Glutamatergic neuron (in vitro differentiated cells): ENCODE results near the gene CDH4. TPM values are rescaled to one million over a fixed set of nuclear protein-coding genes. Genes with fewer than 3 reads are reported as not detected.

Experiments used
- DNase-seq: peaks from one replicate; pipeline ENCODE4 v3.0.0; 2022
- H3K27ac Mint-ChIP-seq: one replicate; pipeline ENCODE4 v1.8.0; 2020; ENCODE audit warnings: mild to moderate bottlenecking, mixed read lengths, inconsistent platforms; ENCODE audit not compliant: unreplicated experiment
- H3K27me3 Mint-ChIP-seq: one replicate; pipeline ENCODE4 v1.8.0; 2020; ENCODE audit warnings: mild to moderate bottlenecking, moderate library complexity, mixed read lengths, inconsistent platforms; ENCODE audit not compliant: unreplicated experiment
- H3K36me3 Mint-ChIP-seq: one replicate; pipeline ENCODE4 v1.8.0; 2020; ENCODE audit warnings: mild to moderate bottlenecking, mixed read lengths, inconsistent platforms; ENCODE audit not compliant: unreplicated experiment
- H3K4me1 Mint-ChIP-seq: one replicate; pipeline ENCODE4 v1.8.0; 2020; ENCODE audit warnings: mild to moderate bottlenecking, low read depth, mixed read lengths, inconsistent platforms; ENCODE audit not compliant: unreplicated experiment
- H3K4me3 Mint-ChIP-seq: one replicate; pipeline ENCODE4 v1.8.0; 2020; ENCODE audit warnings: mild to moderate bottlenecking, mixed read lengths, inconsistent platforms; ENCODE audit not compliant: unreplicated experiment
- H3K9me3 Mint-ChIP-seq: one replicate; pipeline ENCODE4 v1.8.0; 2020; ENCODE audit warnings: mild to moderate bottlenecking, moderate library complexity, mixed read lengths, inconsistent platforms; ENCODE audit not compliant: unreplicated experiment
- long read RNA-seq: library from polyadenylated mRNA; unstranded; transcript quantifications from one replicate; pipeline ENCODE4 v2.0.0, GENCODE V29; 2020; ENCODE audit not compliant: unreplicated experiment
- total RNA-seq: library from RNA; stranded (reverse); fragmentation: NEBNext Ultra II Directional; extraction: Animal tissue kit (Norgen Biotek cat#: 25700); gene quantifications from one replicate; pipeline ENCODE4 v1.2.1, GENCODE V29; 2021; ENCODE audit not compliant: unreplicated experiment
- TF ChIP-seq, protein P1 (sequence below): fragments of 200-600 bp; sonication (generic); IDR thresholded peaks from one replicate; pipeline ENCODE4 v1.5.0; 2021; ENCODE audit not compliant: partially characterized antibody, unreplicated experiment

Gene CDH4
- total RNA-seq: 1.2 TPM
- long read RNA-seq, partial matches to known transcripts: 0 of 1 reads
- long read RNA-seq, other reads (novel, unspliced or antisense): 1 of 1 reads

GRCh38 chr20:61251529-61252393 lies at the start of gene CDH4:
Gene CDH4 (plus strand): TSS chr20:61252261.
- Mint-ChIP-seq H3K36me3 (no peaks in the 10 kb centered on the region), H3K27ac (no peak within 1 kb of the TSS), H3K4me1 (peaks cover 12% of the 10 kb centered on the region), H3K9me3 (peaks cover 13% of the 10 kb centered on the region), H3K4me3 (peak within 1 kb of the TSS; percentile 74), H3K27me3 (peaks cover 5% of the 10 kb centered on the region)
- peak; percentile 53 for DNase-seq
- TF ChIP-seq, protein P1, sequence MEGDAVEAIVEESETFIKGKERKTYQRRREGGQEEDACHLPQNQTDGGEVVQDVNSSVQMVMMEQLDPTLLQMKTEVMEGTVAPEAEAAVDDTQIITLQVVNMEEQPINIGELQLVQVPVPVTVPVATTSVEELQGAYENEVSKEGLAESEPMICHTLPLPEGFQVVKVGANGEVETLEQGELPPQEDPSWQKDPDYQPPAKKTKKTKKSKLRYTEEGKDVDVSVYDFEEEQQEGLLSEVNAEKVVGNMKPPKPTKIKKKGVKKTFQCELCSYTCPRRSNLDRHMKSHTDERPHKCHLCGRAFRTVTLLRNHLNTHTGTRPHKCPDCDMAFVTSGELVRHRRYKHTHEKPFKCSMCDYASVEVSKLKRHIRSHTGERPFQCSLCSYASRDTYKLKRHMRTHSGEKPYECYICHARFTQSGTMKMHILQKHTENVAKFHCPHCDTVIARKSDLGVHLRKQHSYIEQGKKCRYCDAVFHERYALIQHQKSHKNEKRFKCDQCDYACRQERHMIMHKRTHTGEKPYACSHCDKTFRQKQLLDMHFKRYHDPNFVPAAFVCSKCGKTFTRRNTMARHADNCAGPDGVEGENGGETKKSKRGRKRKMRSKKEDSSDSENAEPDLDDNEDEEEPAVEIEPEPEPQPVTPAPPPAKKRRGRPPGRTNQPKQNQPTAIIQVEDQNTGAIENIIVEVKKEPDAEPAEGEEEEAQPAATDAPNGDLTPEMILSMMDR: no peak

GRCh38 chr20:61203320-61203719 lies 48.7 kb upstream of the CDH4 start:
- TF ChIP-seq, protein P1: no peak
- Mint-ChIP-seq H3K4me3 (no peak overlapping the region), H3K27ac (no peak overlapping the region), H3K36me3 (peaks cover 10% of the 10 kb centered on the region), H3K27me3 (no peaks in the 10 kb centered on the region), H3K9me3 (peaks cover 6% of the 10 kb centered on the region), H3K4me1 (no peaks in the 10 kb centered on the region)
- DNase-seq: no peak

DNA sequence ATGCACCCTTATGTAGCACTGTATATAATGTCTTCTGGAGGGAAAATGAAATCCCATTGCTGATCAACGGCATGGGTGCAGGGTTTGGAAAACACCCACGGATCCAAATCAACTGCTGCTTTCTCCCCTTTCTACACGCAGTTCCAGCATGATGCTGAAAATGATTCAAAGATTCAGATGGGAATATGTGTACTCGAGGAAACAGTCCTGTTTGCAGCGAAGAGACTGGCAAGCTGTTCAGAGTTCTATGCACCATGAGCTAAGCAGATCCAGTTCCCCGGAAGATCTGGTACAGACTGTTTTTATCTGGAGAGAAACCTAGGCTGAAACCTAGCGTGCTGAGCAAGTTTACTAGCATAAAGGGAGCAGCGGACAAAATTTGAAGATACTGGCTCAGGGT lies 47.9 kb upstream of the CDH4 start:
- Mint-ChIP-seq H3K36me3 (peaks cover 6% of the 10 kb centered on the region), H3K9me3 (peaks cover 6% of the 10 kb centered on the region), H3K4me1 (no peaks in the 10 kb centered on the region), H3K4me3 (no peak overlapping the region), H3K27me3 (no peaks in the 10 kb centered on the region), H3K27ac (no peak overlapping the region)
- TF ChIP-seq, protein P1: no peak
- no peak for DNase-seq

- H3K36me3 Mint-ChIP-seq: no peaks in the 10 kb centered on the region
- DNase-seq: no peak
- H3K9me3 Mint-ChIP-seq: peaks cover 2% of the 10 kb centered on the region
- H3K27ac Mint-ChIP-seq: no peak overlapping the region
- TF ChIP-seq, protein P1: no peak
- no peaks in the 10 kb centered on the region for H3K4me1 Mint-ChIP-seq
- no peaks in the 10 kb centered on the region for H3K27me3 Mint-ChIP-seq
- no peak overlapping the region for H3K4me3 Mint-ChIP-seq
Observed at GRCh38 chr20:61205769-61206168, 46.3 kb upstream of the CDH4 start.

- Mint-ChIP-seq H3K27me3 (no peaks in the 10 kb centered on the region), H3K4me1 (no peaks in the 10 kb centered on the region), H3K27ac (no peak overlapping the region), H3K36me3 (no peaks in the 10 kb centered on the region), H3K4me3 (no peak overlapping the region), H3K9me3 (no peaks in the 10 kb centered on the region)
- DNase-seq: no peak
- TF ChIP-seq, protein P1: no peak
Observed at GRCh38 chr20:61210862-61211261, 41.2 kb upstream of the CDH4 start.
